CD14-positive monocyte (primary cell): Measurements from ENCODE around the gene STX8. TPM values are rescaled to one million over a fixed set of nuclear protein-coding genes. Genes with fewer than 3 reads are reported as not detected.

ENCODE experiments used
- DNase-seq, 3 donors: peaks; one replicate each; pipeline ENCODE4 v3.0.0-alpha.2; 2011 to 2022
- H2AFZ ChIP-seq: 2 replicates; pipeline ENCODE4 v1.6.0; 2012; ENCODE audit warnings: mild to moderate bottlenecking, low read depth, low read length, inconsistent platforms; ENCODE audit not compliant: insufficient read depth, poor library complexity, severe bottlenecking
- H3K27ac ChIP-seq, 2 donors: 1 replicate in 1 of 2; 2 replicates in 1 of 2; pipeline ENCODE4 v1.5.1; 2012 to 2013; ENCODE audit warnings: low read length in 2 of 2, control low read depth in 1 of 2, inconsistent platforms in 1 of 2, low read depth in 1 of 2, mild to moderate bottlenecking in 1 of 2
- H3K27me3 ChIP-seq, 2 donors: one replicate each; pipeline versions ENCODE4 v1.6.0 to v1.6.1; 2011 to 2013; ENCODE audit warnings: low read length in 2 of 2; ENCODE audit not compliant: control insufficient read depth in 2 of 2, insufficient read depth in 2 of 2
- H3K36me3 ChIP-seq, 2 donors: replicated peaks in 1 of 2; 1 replicate in 1 of 2; 2 replicates in 1 of 2; pipeline versions ENCODE4 v1.5.1 to v1.6.1; 2012 to 2013; ENCODE audit warnings: low read length in 2 of 2, control low read depth in 1 of 2, inconsistent platforms in 1 of 2, mild to moderate bottlenecking in 1 of 2; ENCODE audit not compliant: insufficient read depth in 2 of 2, control insufficient read depth in 1 of 2
- H3K4me1 ChIP-seq, 2 donors: 1 replicate in 1 of 2; 2 replicates in 1 of 2; pipeline versions ENCODE4 v1.5.1 to v1.6.1; 2012 to 2013; ENCODE audit warnings: low read length in 2 of 2, control low read depth in 1 of 2, inconsistent platforms in 1 of 2, mild to moderate bottlenecking in 1 of 2, moderate library complexity in 1 of 2; ENCODE audit not compliant: insufficient read depth in 2 of 2, control insufficient read depth in 1 of 2
- H3K4me2 ChIP-seq: replicated peaks from 2 replicates; pipeline ENCODE3; 2012; ENCODE audit warnings: low read length, moderate library complexity, mild to moderate bottlenecking; ENCODE audit not compliant: poor library complexity, severe bottlenecking; ENCODE audit errors: extremely low read depth
- H3K4me3 ChIP-seq, 3 experiments: fragments of 200-600 bp in 1 of 3; sonication (generic) in 1 of 3; replicated peaks in 1 of 3; 1 replicate in 2 of 3; 2 replicates in 1 of 3; pipeline ENCODE4 v1.5.1; 2011 to 2013; ENCODE audit warnings: low read length in 3 of 3, mild to moderate bottlenecking in 3 of 3, control low read depth in 2 of 3, low read depth in 2 of 3, inconsistent platforms in 1 of 3, moderate library complexity in 1 of 3
- H3K79me2 ChIP-seq: 2 replicates; pipeline ENCODE4 v1.6.0; 2012; ENCODE audit warnings: mild to moderate bottlenecking, control low read depth, inconsistent platforms, low read length, moderate library complexity; ENCODE audit not compliant: insufficient read depth
- H3K9ac ChIP-seq: 2 replicates; pipeline ENCODE4 v1.6.0; 2017; ENCODE audit warnings: low read length, mild to moderate bottlenecking; ENCODE audit not compliant: insufficient read depth, poor library complexity, severe bottlenecking
- H3K9me3 ChIP-seq, 2 donors: replicated peaks in 1 of 2; 1 replicate in 1 of 2; 2 replicates in 1 of 2; pipeline versions ENCODE4 v1.5.1 to v1.6.1; 2012 to 2013; ENCODE audit warnings: low read length in 2 of 2, control low read depth in 1 of 2; ENCODE audit not compliant: control insufficient read depth in 1 of 2, insufficient read depth in 1 of 2
- H4K20me1 ChIP-seq: 2 replicates; pipeline ENCODE4 v1.6.0; 2012; ENCODE audit warnings: mild to moderate bottlenecking, low read length, control low read depth, moderate library complexity; ENCODE audit not compliant: insufficient read depth
- H3K27ac Mint-ChIP-seq, 7 donors: one replicate each; pipeline ENCODE4 v1.8.0; 2020; ENCODE audit warnings: mild to moderate bottlenecking in 7 of 7, mixed read lengths in 7 of 7, moderate library complexity in 6 of 7, inconsistent platforms in 2 of 7
- H3K27me3 Mint-ChIP-seq, 3 donors: one replicate each; pipeline ENCODE4 v1.8.0; 2021 to 2022; ENCODE audit warnings: low read depth in 3 of 3, mild to moderate bottlenecking in 3 of 3, mixed read lengths in 3 of 3, moderate library complexity in 3 of 3, inconsistent platforms in 1 of 3
- H3K36me3 Mint-ChIP-seq, 2 donors: one replicate each; pipeline ENCODE4 v1.8.0; 2020; ENCODE audit warnings: mixed read lengths in 2 of 2, inconsistent platforms in 1 of 2, mild to moderate bottlenecking in 1 of 2
- H3K4me1 Mint-ChIP-seq: one replicate; pipeline ENCODE4 v1.8.0; 2020; ENCODE audit warnings: mild to moderate bottlenecking, mixed read lengths
- H3K4me3 Mint-ChIP-seq, 2 donors: one replicate each; pipeline ENCODE4 v1.8.0; 2020; ENCODE audit warnings: mild to moderate bottlenecking in 2 of 2, mixed read lengths in 2 of 2, moderate library complexity in 1 of 2
- H3K9me3 Mint-ChIP-seq, 7 donors: one replicate each; pipeline ENCODE4 v1.8.0; 2020 to 2022; ENCODE audit warnings: mixed read lengths in 7 of 7, mild to moderate bottlenecking in 6 of 7, moderate library complexity in 6 of 7, inconsistent platforms in 2 of 7
- CTCF ChIP-seq: fragments of 200-600 bp; IDR thresholded peaks from one replicate; pipeline ENCODE4 v1.8.0; 2022; ENCODE audit warnings: antibody characterized with exemption, mild to moderate bottlenecking
- WGBS: methylation state at CpG from one replicate; pipeline ENCODE4 v1.1.5; 2013; ENCODE audit warnings: missing lambda C conversion rate; ENCODE audit not compliant: insufficient coverage; 5-methylcytosine and 5-hydroxymethylcytosine counted together
- intact Hi-C, 2 donors: fragments of 100-400 bp; cut with micrococcal nuclease; formaldehyde crosslinking; loops; one replicate each; pipeline versions ENCODE4 v1.15.0 to v1.15.1; 2023
- polyA plus RNA-seq, 3 donors: library from polyadenylated mRNA; depleted of rRNA in 1 of 3; unstranded in 2 of 3; stranded (reverse) in 1 of 3; fragments of 300-500 nt in 2 of 3; fragments of >200 nt in 1 of 3; fragmentation: Illumina TruSeq in 2 of 3; gene quantifications; 1 replicate in 2 of 3; 2 replicates in 1 of 3; pipeline ENCODE4 v1.2.3, GENCODE V29; 2012 to 2021

Gene STX8
- polyA plus RNA-seq, 3 donors = 44.4 to 170 (median 142) TPM

GRCh38 chr17:9521062-9521461 is 54.6 kb downstream of the STX8 start:
- peaks cover 0 to 2% (median 0%) of the 10 kb centered on the region in 7 donors for H3K9me3 Mint-ChIP-seq
- Histone ChIP-seq H3K9ac (no peak overlapping the region), H3K4me3 (no peak overlapping the region), H3K4me1 (no peaks in the 10 kb centered on the region), H3K27me3 (no peaks in the 10 kb centered on the region), H4K20me1 (peaks cover 10% of the 10 kb centered on the region), H3K4me2 (no peak overlapping the region), H3K36me3 (no peaks in the 10 kb centered on the region), H2AFZ (no peak overlapping the region), H3K9me3 (no peaks in the 10 kb centered on the region), H3K27ac (no peak overlapping the region), H3K79me2 (no peaks in the 10 kb centered on the region)
- 97% methylated on average over 3 of the region's 4 CpGs for WGBS
- no peaks in the 10 kb centered on the region for H3K27me3 Mint-ChIP-seq
- intact Hi-C loops = no loop called here
- no peak overlapping the region for H3K27ac Mint-ChIP-seq
- no peak for DNase-seq
- no peak overlapping the region for H3K4me3 Mint-ChIP-seq
- H3K4me1 Mint-ChIP-seq = no peaks in the 10 kb centered on the region
- no peak for TF ChIP-seq CTCF
- H3K36me3 Mint-ChIP-seq = peaks cover 0 to 5% of the 10 kb centered on the region in 2 donors

GRCh38 chr17:9520649-9521048 is 55.0 kb downstream of the STX8 start:
- Histone ChIP-seq H4K20me1 (peaks cover 10% of the 10 kb centered on the region), H3K36me3 (no peaks in the 10 kb centered on the region), H3K4me3 (no peak overlapping the region), H3K4me2 (no peak overlapping the region), H3K27ac (no peak overlapping the region), H3K9me3 (no peaks in the 10 kb centered on the region), H3K27me3 (no peaks in the 10 kb centered on the region), H2AFZ (no peak overlapping the region), H3K4me1 (no peaks in the 10 kb centered on the region), H3K9ac (no peak overlapping the region), H3K79me2 (no peaks in the 10 kb centered on the region)
- no peak overlapping the region for H3K4me3 Mint-ChIP-seq
- no peak overlapping the region for H3K27ac Mint-ChIP-seq
- WGBS = 80% methylated on average over 2 of the region's 4 CpGs
- TF ChIP-seq CTCF = no peak
- peaks cover 0 to 5% of the 10 kb centered on the region in 2 donors for H3K36me3 Mint-ChIP-seq
- H3K27me3 Mint-ChIP-seq = no peaks in the 10 kb centered on the region
- peaks cover 0 to 2% (median 0%) of the 10 kb centered on the region in 7 donors for H3K9me3 Mint-ChIP-seq
- intact Hi-C loops = no loop called here
- DNase-seq = no peak
- no peaks in the 10 kb centered on the region for H3K4me1 Mint-ChIP-seq
